Tibial nerve (tissue), 4 donors: ENCODE results near the gene TCF23. TPM values are rescaled to one million over a fixed set of nuclear protein-coding genes. Genes with fewer than 3 reads are reported as not detected.

Source experiments
- DNase-seq, 2 donors: peaks; one replicate each; pipeline ENCODE4 v3.0.0-alpha.2; 2019; ENCODE audit warnings: low spot score in 2 of 2
- H3K27ac ChIP-seq, 4 donors: fragments of 200-600 bp; sonication (generic) in 3 of 4; one replicate each; pipeline ENCODE4 v1.5.1; 2017 to 2019; ENCODE audit warnings: mild to moderate bottlenecking in 1 of 4
- H3K27me3 ChIP-seq, 2 donors: fragments of 200-600 bp; sonication (generic) in 1 of 2; one replicate each; pipeline versions ENCODE4 v1.5.1 to v1.6.0; 2017 to 2019
- H3K36me3 ChIP-seq, 3 donors: fragments of 200-600 bp; sonication (generic); one replicate each; pipeline ENCODE4 v1.5.1; 2018 to 2019
- H3K4me1 ChIP-seq, 4 donors: fragments of 200-600 bp; sonication (generic) in 3 of 4; one replicate each; pipeline ENCODE4 v1.5.1; 2017 to 2019
- H3K4me3 ChIP-seq, 4 donors: fragments of 200-600 bp; sonication (generic) in 3 of 4; one replicate each; pipeline ENCODE4 v1.5.1; 2017 to 2019; ENCODE audit warnings: mild to moderate bottlenecking in 1 of 4, moderate library complexity in 1 of 4
- H3K9me3 ChIP-seq, 4 donors: fragments of 200-600 bp; sonication (generic) in 3 of 4; one replicate each; pipeline ENCODE4 v1.5.1; 2017 to 2019
- CTCF ChIP-seq, 5 experiments: fragments of 200-600 bp in 3 of 5; fragments of 450-650 bp in 2 of 5; sonication (generic) in 3 of 5; IDR thresholded peaks; one replicate each; pipeline ENCODE4 v1.5.1; 2016 to 2019; ENCODE audit warnings: antibody characterized with exemption in 5 of 5, mild to moderate bottlenecking in 3 of 5, moderate library complexity in 2 of 5
- EP300 ChIP-seq, 2 donors: sonication (generic); formaldehyde crosslinking; IDR thresholded peaks; one replicate each; pipeline ENCODE4 v1.6.1; 2017; ENCODE audit warnings: antibody characterized with exemption in 2 of 2, mild to moderate bottlenecking in 1 of 2
- POLR2A ChIP-seq, 2 donors: fragments of 450-650 bp; IDR thresholded peaks; one replicate each; pipeline ENCODE4 v1.6.1; 2017; ENCODE audit warnings: antibody characterized with exemption in 2 of 2, mild to moderate bottlenecking in 2 of 2, moderate library complexity in 2 of 2
- WGBS, 2 donors: methylation state at CpG; one replicate each; pipeline ENCODE4 v1.1.5; 2018; 5-methylcytosine and 5-hydroxymethylcytosine counted together
- total RNA-seq, 4 donors: library from RNA; depleted of rRNA; stranded (reverse); fragments of >200 nt; gene quantifications; one replicate each; pipeline ENCODE4 v1.1.0, GENCODE V29; 2016

Gene TCF23
- total RNA-seq, 4 donors from 2014 or later = not detected

- no peak overlapping the region for H3K27ac ChIP-seq
- 69% methylated on average over 2 of the region's 2 CpGs for WGBS, 2 donors
- TF ChIP-seq POLR2A (IDR thresholded peaks at IDR 0.05) = no peak
- TF ChIP-seq EP300 (IDR thresholded peaks at IDR 0.05) = no peak
- no peak for TF ChIP-seq CTCF (IDR thresholded peaks at IDR 0.05)
- DNase-seq = no peak
- H3K4me1 ChIP-seq = no peaks in the 10 kb centered on the region
- no peaks in the 10 kb centered on the region for H3K36me3 ChIP-seq
- no peaks in the 10 kb centered on the region for H3K27me3 ChIP-seq
- no peak overlapping the region for H3K4me3 ChIP-seq
- no peaks in the 10 kb centered on the region for H3K9me3 ChIP-seq
These were observed 4.1 kb downstream of the TCF23 start for GRCh38 chr2:27152796-27153464.

GRCh38 chr2:27154488-27154887 lies 5.7 kb downstream of the TCF23 start:
- no peak overlapping the region for H3K4me3 ChIP-seq
- no peaks in the 10 kb centered on the region for H3K4me1 ChIP-seq
- H3K27me3 ChIP-seq = no peaks in the 10 kb centered on the region
- TF ChIP-seq EP300 (IDR thresholded peaks at IDR 0.05) = no peak
- no peak for DNase-seq
- no peaks in the 10 kb centered on the region for H3K9me3 ChIP-seq
- H3K36me3 ChIP-seq = no peaks in the 10 kb centered on the region
- 66 to 72% methylated on average over 6 of the region's 6 CpGs for whole genome bisulfite sequencing, 2 donors
- H3K27ac ChIP-seq = no peak overlapping the region

- Histone ChIP-seq H3K27ac (no peak overlapping the region), H3K4me3 (no peak overlapping the region), H3K27me3 (no peaks in the 10 kb centered on the region), H3K36me3 (no peaks in the 10 kb centered on the region), H3K9me3 (no peaks in the 10 kb centered on the region), H3K4me1 (no peaks in the 10 kb centered on the region)
- DNase-seq = no peak
- TF ChIP-seq POLR2A (IDR thresholded peaks at IDR 0.05) = no peak
- TF ChIP-seq EP300 (IDR thresholded peaks at IDR 0.05) = no peak
- no peak for TF ChIP-seq CTCF (IDR thresholded peaks at IDR 0.05)
- WGBS, 2 donors = 69 to 78% methylated on average over 9 of the region's 9 CpGs
These were observed 6.3 kb downstream of the TCF23 start for GRCh38 chr2:27155069-27155520.

GRCh38 chr2:27158468-27158867 lies 9.7 kb downstream of the TCF23 start:
- 76 to 83% methylated on average over 6 of the region's 6 CpGs for WGBS, 2 donors
- TF ChIP-seq CTCF (IDR thresholded peaks at IDR 0.05) (no peak), EP300 (IDR thresholded peaks at IDR 0.05) (no peak), POLR2A (IDR thresholded peaks at IDR 0.05) (no peak)
- H3K4me3 ChIP-seq = no peak overlapping the region
- no peak for DNase-seq
- no peaks in the 10 kb centered on the region for H3K9me3 ChIP-seq
- H3K4me1 ChIP-seq = no peaks in the 10 kb centered on the region
- no peaks in the 10 kb centered on the region for H3K27me3 ChIP-seq
- no peaks in the 10 kb centered on the region for H3K36me3 ChIP-seq
- H3K27ac ChIP-seq = no peak overlapping the region

- H3K9me3 ChIP-seq = no peaks in the 10 kb centered on the region
- WGBS, 2 donors = 68 to 80% methylated on average over 6 of the region's 6 CpGs
- H3K4me1 ChIP-seq = no peaks in the 10 kb centered on the region
- H3K4me3 ChIP-seq = no peak overlapping the region
- H3K27ac ChIP-seq = no peak overlapping the region
- no peaks in the 10 kb centered on the region for H3K36me3 ChIP-seq
- no peak for DNase-seq
- no peaks in the 10 kb centered on the region for H3K27me3 ChIP-seq
- no peak for TF ChIP-seq CTCF (IDR thresholded peaks at IDR 0.05)
- no peak for TF ChIP-seq POLR2A (IDR thresholded peaks at IDR 0.05)
- TF ChIP-seq EP300 (IDR thresholded peaks at IDR 0.05) = no peak
These were observed 10.5 kb downstream of the TCF23 start for GRCh38 chr2:27159271-27159670.
